GM12878 (cell line): ENCODE measurements around the gene CCDC117. TPM values are rescaled to one million over a fixed set of nuclear protein-coding genes. Genes with fewer than 3 reads are reported as not detected.

Experiments used
- BACH1 ChIP-seq: fragments of 450-650 bp; IDR thresholded peaks from 2 replicates; pipeline ENCODE4 v1.6.1; 2017; ENCODE audit warnings: mild to moderate bottlenecking, borderline replicate concordance
- CHD1 ChIP-seq: IDR thresholded peaks from 2 replicates; pipeline ENCODE4 v1.6.1; 2012; ENCODE audit warnings: low read depth, low read length, improper control_type of control experiment
- CREM ChIP-seq: IDR thresholded peaks from 2 replicates; pipeline ENCODE4 v1.6.1; 2014; ENCODE audit warnings: antibody characterized with exemption, low read depth
- GATAD2B ChIP-seq: fragments of 450-650 bp; conservative IDR thresholded peaks from 2 replicates; pipeline ENCODE4 v1.6.1; 2017; ENCODE audit warnings: low read depth, mild to moderate bottlenecking, moderate library complexity
- HDAC6 ChIP-seq: fragments of 200-600 bp; sonication (generic); IDR thresholded peaks from one replicate; pipeline ENCODE4 v1.8.0; 2017; ENCODE audit warnings: antibody characterized with exemption; ENCODE audit not compliant: unreplicated experiment
- MXI1 ChIP-seq: fragments of 150-350 bp; IDR thresholded peaks from 2 replicates; pipeline ENCODE4 v1.6.1; 2011; ENCODE audit warnings: low read depth, mild to moderate bottlenecking, inconsistent platforms, low read length, improper control_type of control experiment
- NFIC ChIP-seq: IDR thresholded peaks from 2 replicates; pipeline ENCODE4 v1.6.1; 2012; ENCODE audit warnings: low read depth, mild to moderate bottlenecking, inconsistent platforms, low read length, moderate library complexity
- NFYB ChIP-seq: IDR thresholded peaks from 2 replicates; pipeline ENCODE4 v1.6.1; 2011; ENCODE audit warnings: low read depth, mild to moderate bottlenecking, low read length, improper control_type of control experiment, moderate library complexity; ENCODE audit not compliant: insufficient read depth
- NR2C1 ChIP-seq: fragments of 450-650 bp; IDR thresholded peaks from 2 replicates; pipeline ENCODE4 v1.6.1; 2017; ENCODE audit warnings: antibody characterized with exemption, mild to moderate bottlenecking, moderate library complexity
- PML ChIP-seq: IDR thresholded peaks from 2 replicates; pipeline ENCODE4 v1.6.1; 2012; ENCODE audit warnings: low read length, inconsistent platforms
- RBBP5 ChIP-seq: fragments of 200-600 bp; sonication (generic); conservative IDR thresholded peaks from 2 replicates; pipeline ENCODE4 v1.6.1; 2016
- RELA ChIP-seq: fragments of 450-650 bp; IDR thresholded peaks from 2 replicates; pipeline ENCODE4 v1.8.0; 2014; ENCODE audit warnings: borderline replicate concordance; ENCODE audit not compliant: partially characterized antibody
- RFX5 ChIP-seq: IDR thresholded peaks from 2 replicates; pipeline ENCODE4 v1.6.1; 2011; ENCODE audit warnings: low read depth, low read length, improper control_type of control experiment
- SMAD5 ChIP-seq: IDR thresholded peaks from 2 replicates; pipeline ENCODE4 v1.6.1; 2016; ENCODE audit warnings: antibody characterized with exemption, low read depth
- SMARCA5 ChIP-seq: fragments of 450-650 bp; IDR thresholded peaks from 2 replicates; pipeline ENCODE4 v1.6.1; 2017; ENCODE audit warnings: mild to moderate bottlenecking
- SRF ChIP-seq, 2 experiments: IDR thresholded peaks; 2 replicates each; pipeline ENCODE4 v1.6.1; 2011; ENCODE audit warnings: low read depth in 2 of 2, low read length in 2 of 2, mild to moderate bottlenecking in 1 of 2, moderate library complexity in 1 of 2
- ZNF207 ChIP-seq: fragments of 450-650 bp; IDR thresholded peaks from 2 replicates; pipeline ENCODE4 v1.6.1; 2014; ENCODE audit warnings: antibody characterized with exemption, mild to moderate bottlenecking, borderline replicate concordance
- ZSCAN29 ChIP-seq: fragments of 450-650 bp; IDR thresholded peaks from 2 replicates; pipeline ENCODE4 v1.6.1; 2017; ENCODE audit warnings: mild to moderate bottlenecking, moderate library complexity
- polyA plus RNA-seq, 11 experiments: library from polyadenylated mRNA; depleted of rRNA in 4 of 11; unstranded in 6 of 11; stranded (reverse) in 5 of 11; fragments of >200 nt; fragmentation: Nextera tagmentation in 4 of 11; fragmentation: Illumina TruSeq in 1 of 11; extraction: Ambion mirVana in 4 of 11; extraction: Trizol in 1 of 11; gene quantifications; 1 replicate in 1 of 11; 2 replicates in 10 of 11; pipeline versions ENCODE4 v1.2.1 to v1.2.3, GENCODE V29; 2011 to 2016; ENCODE audit warnings: inconsistent platforms in 2 of 11, missing spikeins in 2 of 11, low read depth in 1 of 11
- total RNA-seq, 4 experiments: library from RNA; depleted of rRNA in 3 of 4; stranded (reverse); fragments of >200 nt in 3 of 4; fragmentation: Illumina TruSeq in 1 of 4; extraction: Trizol in 1 of 4; gene quantifications; 2 replicates each; pipeline versions ENCODE4 v1.2.1 to v1.2.3, GENCODE V29; 2013 to 2021
- TF ChIP-seq, protein P1 (sequence below): IDR thresholded peaks from 2 replicates; pipeline ENCODE4 v1.6.1; 2011; ENCODE audit warnings: borderline replicate concordance, low read depth, mild to moderate bottlenecking, moderate library complexity, mixed read lengths, low read length; ENCODE audit not compliant: insufficient read depth; ENCODE audit errors: extremely low read length
- TF ChIP-seq, protein P2 (sequence below): fragments of 450-650 bp; IDR thresholded peaks from 2 replicates; pipeline ENCODE4 v1.6.1; 2016; ENCODE audit warnings: mild to moderate bottlenecking
- TF ChIP-seq, protein P3 (sequence below): fragments of 450-650 bp; IDR thresholded peaks from 2 replicates; pipeline ENCODE4 v1.6.1; 2017; ENCODE audit warnings: low read depth, mild to moderate bottlenecking, moderate library complexity
- TF ChIP-seq, protein P4 (sequence below): fragments of 450-650 bp; IDR thresholded peaks from 2 replicates; pipeline ENCODE4 v1.6.1; 2016; ENCODE audit warnings: mild to moderate bottlenecking, moderate library complexity, borderline replicate concordance

Gene CCDC117
- total and polyA plus RNA-seq, 10 of the 15 experiments (the other 5 are each of a cell fraction or from before 2014, with no cell fraction given): 6.3 to 32.2 (median 20.6) TPM

DNA sequence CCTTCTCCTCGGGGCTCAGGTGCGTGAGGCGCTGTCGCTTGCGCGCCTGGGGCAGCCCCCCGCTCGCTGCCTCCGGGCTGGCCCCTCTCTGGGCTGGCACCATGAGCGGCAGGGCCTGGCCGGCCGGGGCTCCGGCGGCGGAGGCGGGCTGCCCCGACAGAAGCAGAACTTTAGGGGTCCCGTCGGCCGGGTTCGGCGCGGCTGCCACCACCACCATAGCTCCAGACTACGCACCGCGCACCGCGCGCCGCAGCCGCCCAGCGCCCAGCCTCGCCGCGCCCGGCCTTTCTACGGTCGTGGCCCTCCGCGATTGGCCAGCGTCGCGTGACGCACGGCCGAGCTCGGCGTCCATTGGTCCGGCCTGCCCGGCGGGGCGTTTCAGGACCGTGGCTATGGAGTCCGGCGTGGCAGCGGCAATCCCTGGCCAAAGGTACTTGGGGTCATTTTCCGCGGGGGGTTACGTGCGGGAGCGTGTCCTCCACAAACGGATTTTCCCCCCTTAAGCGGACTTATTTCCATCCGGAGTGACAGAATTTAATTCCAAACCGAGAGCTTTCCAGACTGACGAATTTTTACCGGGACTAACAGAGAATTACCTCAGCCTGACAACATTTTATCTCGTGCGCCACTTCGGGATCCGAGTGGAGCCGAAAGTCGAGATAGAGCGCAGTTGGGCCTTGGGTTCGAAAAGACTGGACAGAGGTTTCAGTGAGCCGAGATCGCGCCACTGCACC is 28.0 kb downstream of the CCDC117 start, which contains the start of gene XBP1 (continued):
- TF ChIP-seq RBBP5 (no peak), HDAC6 (peak; percentile 90), MXI1 (peak; percentile 90), GATAD2B (peak; percentile 89), NR2C1 (0 out of 2 replicates have a peak, but pooled peaks have one; percentile 30), RELA (peak; percentile 37), NFYB (peak; percentile 75; the same call in 1 of the 2 replicates), CHD1 (no peak; the same call in 1 of the 2 replicates), ZNF207 (peak; percentile 49; the same call in 1 of the 2 replicates), PML (peak; percentile 89), SMARCA5 (peak; percentile 75; the same call in 1 of the 2 replicates), RFX5 (peak; percentile 91), SRF (IDR thresholded peaks at IDR 0.05; ENCODE audit: low read depth in 2 of 2, low read length in 2 of 2) (0 out of 4 replicates have a peak, but pooled peaks of 1 of the 2 experiments have one; percentile 3), BACH1 (peak; percentile 90), CREM (peak; percentile 54; the same call in 1 of the 2 replicates), SMAD5 (peak; percentile 86), ZSCAN29 (0 out of 2 replicates have a peak, but pooled peaks have one; percentile 34), NFIC (no peak)
- TF ChIP-seq, protein P1, sequence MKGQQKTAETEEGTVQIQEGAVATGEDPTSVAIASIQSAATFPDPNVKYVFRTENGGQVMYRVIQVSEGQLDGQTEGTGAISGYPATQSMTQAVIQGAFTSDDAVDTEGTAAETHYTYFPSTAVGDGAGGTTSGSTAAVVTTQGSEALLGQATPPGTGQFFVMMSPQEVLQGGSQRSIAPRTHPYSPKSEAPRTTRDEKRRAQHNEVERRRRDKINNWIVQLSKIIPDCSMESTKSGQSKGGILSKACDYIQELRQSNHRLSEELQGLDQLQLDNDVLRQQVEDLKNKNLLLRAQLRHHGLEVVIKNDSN: no peak
- TF ChIP-seq, protein P2, sequence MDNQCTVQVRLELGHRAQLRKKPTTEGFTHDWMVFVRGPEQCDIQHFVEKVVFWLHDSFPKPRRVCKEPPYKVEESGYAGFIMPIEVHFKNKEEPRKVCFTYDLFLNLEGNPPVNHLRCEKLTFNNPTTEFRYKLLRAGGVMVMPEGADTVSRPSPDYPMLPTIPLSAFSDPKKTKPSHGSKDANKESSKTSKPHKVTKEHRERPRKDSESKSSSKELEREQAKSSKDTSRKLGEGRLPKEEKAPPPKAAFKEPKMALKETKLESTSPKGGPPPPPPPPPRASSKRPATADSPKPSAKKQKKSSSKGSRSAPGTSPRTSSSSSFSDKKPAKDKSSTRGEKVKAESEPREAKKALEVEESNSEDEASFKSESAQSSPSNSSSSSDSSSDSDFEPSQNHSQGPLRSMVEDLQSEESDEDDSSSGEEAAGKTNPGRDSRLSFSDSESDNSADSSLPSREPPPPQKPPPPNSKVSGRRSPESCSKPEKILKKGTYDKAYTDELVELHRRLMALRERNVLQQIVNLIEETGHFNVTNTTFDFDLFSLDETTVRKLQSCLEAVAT: no peak; the same call in 1 of the 2 replicates
- TF ChIP-seq, protein P3, sequence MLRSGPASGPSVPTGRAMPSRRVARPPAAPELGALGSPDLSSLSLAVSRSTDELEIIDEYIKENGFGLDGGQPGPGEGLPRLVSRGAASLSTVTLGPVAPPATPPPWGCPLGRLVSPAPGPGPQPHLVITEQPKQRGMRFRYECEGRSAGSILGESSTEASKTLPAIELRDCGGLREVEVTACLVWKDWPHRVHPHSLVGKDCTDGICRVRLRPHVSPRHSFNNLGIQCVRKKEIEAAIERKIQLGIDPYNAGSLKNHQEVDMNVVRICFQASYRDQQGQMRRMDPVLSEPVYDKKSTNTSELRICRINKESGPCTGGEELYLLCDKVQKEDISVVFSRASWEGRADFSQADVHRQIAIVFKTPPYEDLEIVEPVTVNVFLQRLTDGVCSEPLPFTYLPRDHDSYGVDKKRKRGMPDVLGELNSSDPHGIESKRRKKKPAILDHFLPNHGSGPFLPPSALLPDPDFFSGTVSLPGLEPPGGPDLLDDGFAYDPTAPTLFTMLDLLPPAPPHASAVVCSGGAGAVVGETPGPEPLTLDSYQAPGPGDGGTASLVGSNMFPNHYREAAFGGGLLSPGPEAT: 0 out of 2 replicates have a peak, but pooled peaks have one; percentile 40
- TF ChIP-seq, protein P4, sequence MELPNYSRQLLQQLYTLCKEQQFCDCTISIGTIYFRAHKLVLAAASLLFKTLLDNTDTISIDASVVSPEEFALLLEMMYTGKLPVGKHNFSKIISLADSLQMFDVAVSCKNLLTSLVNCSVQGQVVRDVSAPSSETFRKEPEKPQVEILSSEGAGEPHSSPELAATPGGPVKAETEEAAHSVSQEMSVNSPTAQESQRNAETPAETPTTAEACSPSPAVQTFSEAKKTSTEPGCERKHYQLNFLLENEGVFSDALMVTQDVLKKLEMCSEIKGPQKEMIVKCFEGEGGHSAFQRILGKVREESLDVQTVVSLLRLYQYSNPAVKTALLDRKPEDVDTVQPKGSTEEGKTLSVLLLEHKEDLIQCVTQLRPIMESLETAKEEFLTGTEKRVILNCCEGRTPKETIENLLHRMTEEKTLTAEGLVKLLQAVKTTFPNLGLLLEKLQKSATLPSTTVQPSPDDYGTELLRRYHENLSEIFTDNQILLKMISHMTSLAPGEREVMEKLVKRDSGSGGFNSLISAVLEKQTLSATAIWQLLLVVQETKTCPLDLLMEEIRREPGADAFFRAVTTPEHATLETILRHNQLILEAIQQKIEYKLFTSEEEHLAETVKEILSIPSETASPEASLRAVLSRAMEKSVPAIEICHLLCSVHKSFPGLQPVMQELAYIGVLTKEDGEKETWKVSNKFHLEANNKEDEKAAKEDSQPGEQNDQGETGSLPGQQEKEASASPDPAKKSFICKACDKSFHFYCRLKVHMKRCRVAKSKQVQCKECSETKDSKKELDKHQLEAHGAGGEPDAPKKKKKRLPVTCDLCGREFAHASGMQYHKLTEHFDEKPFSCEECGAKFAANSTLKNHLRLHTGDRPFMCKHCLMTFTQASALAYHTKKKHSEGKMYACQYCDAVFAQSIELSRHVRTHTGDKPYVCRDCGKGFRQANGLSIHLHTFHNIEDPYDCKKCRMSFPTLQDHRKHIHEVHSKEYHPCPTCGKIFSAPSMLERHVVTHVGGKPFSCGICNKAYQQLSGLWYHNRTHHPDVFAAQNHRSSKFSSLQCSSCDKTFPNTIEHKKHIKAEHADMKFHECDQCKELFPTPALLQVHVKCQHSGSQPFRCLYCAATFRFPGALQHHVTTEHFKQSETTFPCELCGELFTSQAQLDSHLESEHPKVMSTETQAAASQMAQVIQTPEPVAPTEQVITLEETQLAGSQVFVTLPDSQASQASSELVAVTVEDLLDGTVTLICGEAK: peak; percentile 37; the same call in 1 of the 2 replicates
